GM12878 (cell line): ENCODE data around the gene CCBE1. TPM values are rescaled to one million over a fixed set of nuclear protein-coding genes. Genes with fewer than 3 reads are reported as not detected.

Source experiments
- ATAC-seq: fragments of 200-7000 bp; cut with Tn5 transposase; 3 replicates; pipeline ENCODE4 v1.9.1; 2020; ENCODE audit warnings: mild to moderate bottlenecking, moderate library complexity
- BruUV-seq: library from RNA; stranded (reverse); fragments of 400-500 nt; replicated peaks from 2 replicates; lab custom pipeline; 2021; lab: Mats Ljungman, UMichigan
- CTCF ChIA-PET: fragments of 300-600 bp; sonication (Branson Sonifier 250); formaldehyde crosslinking; extraction: SDS; loops from one replicate; lab custom pipeline; 2021; ENCODE audit warnings: inconsistent platforms; lab: Yijun Ruan, JAX
- POLR2A ChIA-PET: fragments of 350-600 bp; formaldehyde crosslinking; extraction: SDS; loops from one replicate; lab custom pipeline; 2021; ENCODE audit warnings: inconsistent platforms; lab: Charles Lee
- RAD21 ChIA-PET: fragments of 300-600 bp; sonication (Branson Sonifier 250); formaldehyde crosslinking; loops from one replicate; lab custom pipeline; 2023; ENCODE audit warnings: antibody characterized with exemption; ENCODE audit not compliant: unreplicated experiment; lab: Charles Lee
- SMC1A ChIA-PET: fragments of 300-600 bp; sonication (Branson Sonifier 250); formaldehyde crosslinking; loops from one replicate; lab custom pipeline; 2023; ENCODE audit not compliant: unreplicated experiment, uncharacterized antibody; lab: Charles Lee
- DNase-seq: peaks from one replicate; pipeline ENCODE4 v3.0.0-alpha.2; 2011; ENCODE audit warnings: low read depth, low spot score
- FAIRE-seq: peaks from 3 replicates; lab custom pipeline; 2011; peaks lifted over from hg19 to GRCh38; lab: Jason Lieb, UNC
- H2AFZ ChIP-seq: 2 replicates; pipeline ENCODE4 v1.6.0; 2011; ENCODE audit warnings: low read depth, low read length, control low read depth; ENCODE audit not compliant: control insufficient read depth
- H3K27ac ChIP-seq: 2 replicates; pipeline ENCODE4 v1.5.1; 2011; ENCODE audit warnings: control low read depth; ENCODE audit not compliant: control insufficient read depth, insufficient read depth
- H3K27me3 ChIP-seq, 2 experiments: replicated peaks in 1 of 2; 2 replicates each; pipeline versions ENCODE4 v1.6.0 to v1.6.1; 2011; ENCODE audit warnings: low read length in 1 of 2; ENCODE audit not compliant: control insufficient read depth in 2 of 2, insufficient read depth in 2 of 2
- H3K36me3 ChIP-seq, 2 experiments: 2 replicates each; pipeline ENCODE4 v1.5.1; 2011; ENCODE audit warnings: low read length in 1 of 2; ENCODE audit not compliant: control insufficient read depth in 2 of 2, insufficient read depth in 2 of 2
- H3K4me1 ChIP-seq: 2 replicates; pipeline ENCODE4 v1.6.1; 2011; ENCODE audit warnings: mild to moderate bottlenecking, low read length, moderate library complexity, mixed read lengths; ENCODE audit not compliant: control insufficient read depth, insufficient read depth
- H3K4me2 ChIP-seq: 2 replicates; pipeline ENCODE4 v1.6.0; 2011; ENCODE audit warnings: control low read depth; ENCODE audit not compliant: control insufficient read depth, insufficient read depth
- H3K4me3 ChIP-seq: fragments of 200-600 bp; sonication (generic); 2 replicates; pipeline ENCODE4 v1.5.1; 2016
- H3K79me2 ChIP-seq: 2 replicates; pipeline ENCODE4 v1.6.0; 2011; ENCODE audit warnings: low read length; ENCODE audit not compliant: control insufficient read depth, insufficient read depth
- H3K9ac ChIP-seq: 2 replicates; pipeline ENCODE4 v1.8.0; 2011; ENCODE audit warnings: low read length, control low read depth, mixed read lengths; ENCODE audit not compliant: control insufficient read depth, insufficient read depth
- H3K9me3 ChIP-seq: replicated peaks from 3 replicates; pipeline ENCODE4 v1.5.1; 2011; ENCODE audit warnings: mild to moderate bottlenecking, low read length; ENCODE audit not compliant: control insufficient read depth, insufficient read depth
- H4K20me1 ChIP-seq: 2 replicates; pipeline ENCODE4 v1.6.0; 2011; ENCODE audit not compliant: control insufficient read depth, insufficient read depth
- FOXM1 ChIP-seq: IDR thresholded peaks from 2 replicates; pipeline ENCODE4 v1.6.1; 2012; ENCODE audit warnings: low read depth, mild to moderate bottlenecking, inconsistent platforms, low read length, moderate library complexity
- GATAD2B ChIP-seq: fragments of 450-650 bp; conservative IDR thresholded peaks from 2 replicates; pipeline ENCODE4 v1.6.1; 2017; ENCODE audit warnings: low read depth, mild to moderate bottlenecking, moderate library complexity
- SIX5 ChIP-seq: IDR thresholded peaks from 2 replicates; pipeline ENCODE4 v1.6.1; 2011; ENCODE audit warnings: mild to moderate bottlenecking, low read depth, low read length, moderate library complexity; ENCODE audit not compliant: severe bottlenecking
- TAF1 ChIP-seq: IDR thresholded peaks from 2 replicates; pipeline ENCODE4 v1.6.1; 2011; ENCODE audit warnings: mild to moderate bottlenecking, low read depth, low read length, borderline replicate concordance
- TBL1XR1 ChIP-seq: IDR thresholded peaks from 2 replicates; pipeline ENCODE4 v1.6.1; 2012; ENCODE audit warnings: low read depth, low read length, improper control_type of control experiment
- WRNIP1 ChIP-seq: IDR thresholded peaks from 2 replicates; pipeline ENCODE4 v1.6.1; 2011; ENCODE audit warnings: low read depth, low read length, improper control_type of control experiment, borderline replicate concordance
- ZNF622 ChIP-seq: fragments of 450-650 bp; IDR thresholded peaks from 2 replicates; pipeline ENCODE4 v1.6.1; 2017; ENCODE audit warnings: mild to moderate bottlenecking, inconsistent platforms
- WGBS: methylation state at CpG from one replicate; pipeline ENCODE4 v1.1.6; 2016; ENCODE audit warnings: low lambda C conversion rate; ENCODE audit not compliant: insufficient replicate concordance, insufficient coverage; ENCODE audit errors: missing lambda C conversion rate; 5-methylcytosine and 5-hydroxymethylcytosine counted together
- in situ Hi-C: fragments of 300-500 bp; cut with MboI; formaldehyde crosslinking; loops from 9 replicates; pipeline ENCODE4 v1.14.3; 2018; ENCODE audit warnings: mixed read lengths
- intact Hi-C: fragments of 100-400 bp; cut with micrococcal nuclease; formaldehyde crosslinking; loops from one replicate; pipeline ENCODE4 v1.14.2; 2022; ENCODE audit not compliant: unreplicated experiment
- polyA plus RNA-seq, 11 experiments: library from polyadenylated mRNA; depleted of rRNA in 4 of 11; unstranded in 6 of 11; stranded (reverse) in 5 of 11; fragments of >200 nt; fragmentation: Nextera tagmentation in 4 of 11; fragmentation: Illumina TruSeq in 1 of 11; extraction: Ambion mirVana in 4 of 11; extraction: Trizol in 1 of 11; gene quantifications; 1 replicate in 1 of 11; 2 replicates in 10 of 11; pipeline versions ENCODE4 v1.2.1 to v1.2.3, GENCODE V29; 2011 to 2016; ENCODE audit warnings: inconsistent platforms in 2 of 11, missing spikeins in 2 of 11, low read depth in 1 of 11
- total RNA-seq, 4 experiments: library from RNA; depleted of rRNA in 3 of 4; stranded (reverse); fragments of >200 nt in 3 of 4; fragmentation: Illumina TruSeq in 1 of 4; extraction: Trizol in 1 of 4; gene quantifications; 2 replicates each; pipeline versions ENCODE4 v1.2.1 to v1.2.3, GENCODE V29; 2013 to 2021
- TF ChIP-seq, protein P1 (sequence below): fragments of 450-650 bp; IDR thresholded peaks from 2 replicates; pipeline ENCODE4 v1.6.1; 2017; ENCODE audit warnings: mild to moderate bottlenecking, moderate library complexity

CCBE1 gene
- total and polyA plus RNA-seq, 10 of the 15 experiments (the other 5 are each of a cell fraction or from before 2014, with no cell fraction given): 0.03 to 0.49 (median 0.04) TPM; not detected in 7

DNA sequence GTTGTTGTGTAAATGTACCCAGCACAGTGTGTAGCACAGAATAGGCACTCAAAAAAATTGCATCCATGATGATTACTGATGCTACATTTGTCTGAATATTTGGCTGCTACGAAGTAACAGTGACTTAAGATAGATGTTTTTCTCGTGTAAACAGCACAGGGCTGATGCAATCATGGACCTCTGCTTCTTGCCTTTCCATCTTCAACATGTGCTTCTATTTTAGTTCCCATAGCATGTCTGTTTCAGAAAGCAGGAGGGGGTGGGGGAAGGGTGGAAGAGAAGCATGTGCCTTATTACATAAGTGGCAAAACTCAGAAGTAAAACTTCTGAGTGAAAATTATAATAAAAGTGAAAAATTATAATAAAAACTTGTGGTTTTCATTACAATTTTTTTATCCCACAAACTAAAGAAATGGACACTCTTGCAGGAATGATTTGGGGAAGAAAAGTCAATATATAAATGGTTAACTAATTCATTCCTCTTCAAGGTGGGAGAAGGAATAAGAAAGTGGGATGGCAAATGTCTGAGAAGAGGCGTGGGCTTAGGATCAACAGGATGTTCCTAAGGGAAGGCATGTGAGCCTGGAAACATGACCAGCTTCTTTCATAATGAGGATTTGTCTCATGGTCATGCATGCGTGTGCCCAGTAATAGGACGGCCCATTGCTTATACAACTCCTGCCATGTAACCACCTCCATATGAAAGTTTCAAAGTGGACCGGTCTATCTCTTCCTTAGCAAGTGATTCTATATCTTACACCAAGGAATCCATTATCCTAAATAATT is 27.2 kb downstream of the CCBE1 start:
- ChIA-PET RAD21 (no interaction called here), POLR2A (no interaction called here), SMC1A (interaction anchor here (0.8 kb wide), 1 partner anchor 11 kb away, joined by 3 read pairs; no protein-coding TSS in a partner anchor), CTCF (no interaction called here)
- TF ChIP-seq, protein P1, sequence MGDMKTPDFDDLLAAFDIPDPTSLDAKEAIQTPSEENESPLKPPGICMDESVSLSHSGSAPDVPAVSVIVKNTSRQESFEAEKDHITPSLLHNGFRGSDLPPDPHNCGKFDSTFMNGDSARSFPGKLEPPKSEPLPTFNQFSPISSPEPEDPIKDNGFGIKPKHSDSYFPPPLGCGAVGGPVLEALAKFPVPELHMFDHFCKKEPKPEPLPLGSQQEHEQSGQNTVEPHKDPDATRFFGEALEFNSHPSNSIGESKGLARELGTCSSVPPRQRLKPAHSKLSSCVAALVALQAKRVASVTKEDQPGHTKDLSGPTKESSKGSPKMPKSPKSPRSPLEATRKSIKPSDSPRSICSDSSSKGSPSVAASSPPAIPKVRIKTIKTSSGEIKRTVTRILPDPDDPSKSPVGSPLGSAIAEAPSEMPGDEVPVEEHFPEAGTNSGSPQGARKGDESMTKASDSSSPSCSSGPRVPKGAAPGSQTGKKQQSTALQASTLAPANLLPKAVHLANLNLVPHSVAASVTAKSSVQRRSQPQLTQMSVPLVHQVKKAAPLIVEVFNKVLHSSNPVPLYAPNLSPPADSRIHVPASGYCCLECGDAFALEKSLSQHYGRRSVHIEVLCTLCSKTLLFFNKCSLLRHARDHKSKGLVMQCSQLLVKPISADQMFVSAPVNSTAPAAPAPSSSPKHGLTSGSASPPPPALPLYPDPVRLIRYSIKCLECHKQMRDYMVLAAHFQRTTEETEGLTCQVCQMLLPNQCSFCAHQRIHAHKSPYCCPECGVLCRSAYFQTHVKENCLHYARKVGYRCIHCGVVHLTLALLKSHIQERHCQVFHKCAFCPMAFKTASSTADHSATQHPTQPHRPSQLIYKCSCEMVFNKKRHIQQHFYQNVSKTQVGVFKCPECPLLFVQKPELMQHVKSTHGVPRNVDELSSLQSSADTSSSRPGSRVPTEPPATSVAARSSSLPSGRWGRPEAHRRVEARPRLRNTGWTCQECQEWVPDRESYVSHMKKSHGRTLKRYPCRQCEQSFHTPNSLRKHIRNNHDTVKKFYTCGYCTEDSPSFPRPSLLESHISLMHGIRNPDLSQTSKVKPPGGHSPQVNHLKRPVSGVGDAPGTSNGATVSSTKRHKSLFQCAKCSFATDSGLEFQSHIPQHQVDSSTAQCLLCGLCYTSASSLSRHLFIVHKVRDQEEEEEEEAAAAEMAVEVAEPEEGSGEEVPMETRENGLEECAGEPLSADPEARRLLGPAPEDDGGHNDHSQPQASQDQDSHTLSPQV: no peak
- TF ChIP-seq WRNIP1 (no peak), SIX5 (no peak), GATAD2B (no peak), TBL1XR1 (no peak), ZNF622 (no peak), FOXM1 (no peak), TAF1 (no peak)
- in situ Hi-C loops: no loop called here
- no peak overlapping the region for H3K4me2 ChIP-seq
- no peaks in the 10 kb centered on the region for H3K79me2 ChIP-seq
- peaks cover 0 to 4% of the 10 kb centered on the region in 2 experiments; a peak in 2 of 4 replicates for H3K27me3 ChIP-seq
- H4K20me1 ChIP-seq: no peaks in the 10 kb centered on the region
- H3K27ac ChIP-seq: no peak overlapping the region
- no TSS peak for BruUV-seq
- no peak for ATAC-seq
- WGBS: 43% methylated on average over 6 of the region's 6 CpGs
- intact Hi-C loops: no loop called here
- no peak for FAIRE-seq
- H3K4me3 ChIP-seq: no peak overlapping the region
- DNase-seq: no peak
- H3K9ac ChIP-seq: no peak overlapping the region
- H3K36me3 ChIP-seq: no peaks in the 10 kb centered on the region
- H2AFZ ChIP-seq: no peak overlapping the region
- no peaks in the 10 kb centered on the region for H3K9me3 ChIP-seq
- no peaks in the 10 kb centered on the region for H3K4me1 ChIP-seq
